Thoracic aorta (tissue), 2 donors: ENCODE data around the gene WDR62. TPM values are rescaled to one million over a fixed set of nuclear protein-coding genes. Genes with fewer than 3 reads are reported as not detected.

Experiments
- ATAC-seq: fragments of 150-250 bp; one replicate; pipeline ENCODE4 v1.8.0; 2017; ENCODE audit warnings: low read depth; ENCODE audit not compliant: insufficient number of reproducible peaks, low FRiP score
- DNase-seq: peaks from one replicate; pipeline ENCODE4 v3.0.0-alpha.2; 2020; ENCODE audit warnings: low spot score
- H3K27ac ChIP-seq, 2 donors: fragments of 200-600 bp; sonication (generic); 1 replicate in 1 of 2; 2 replicates in 1 of 2; pipeline ENCODE4 v1.5.1; 2016; ENCODE audit warnings: mild to moderate bottlenecking in 2 of 2, moderate library complexity in 2 of 2
- H3K27me3 ChIP-seq: fragments of 200-600 bp; sonication (generic); replicated peaks from 2 replicates; pipeline ENCODE4 v1.6.0; 2016; ENCODE audit warnings: mild to moderate bottlenecking; ENCODE audit not compliant: insufficient read depth
- H3K36me3 ChIP-seq: fragments of 200-600 bp; sonication (generic); one replicate; pipeline ENCODE4 v1.5.1; 2016
- H3K4me1 ChIP-seq, 2 donors: fragments of 200-600 bp; sonication (generic); 1 replicate in 1 of 2; 2 replicates in 1 of 2; pipeline versions ENCODE4 v1.5.1 to v1.6.0; 2016; ENCODE audit warnings: low read depth in 2 of 2, mild to moderate bottlenecking in 1 of 2; ENCODE audit not compliant: control insufficient read depth in 1 of 2
- H3K4me3 ChIP-seq: fragments of 200-600 bp; sonication (generic); 2 replicates; pipeline ENCODE4 v1.5.1; 2016; ENCODE audit warnings: mild to moderate bottlenecking
- H3K9me3 ChIP-seq: fragments of 200-600 bp; sonication (generic); 2 replicates; pipeline ENCODE4 v1.5.1; 2016
- total RNA-seq, 2 donors: library from RNA; depleted of rRNA; stranded (reverse); fragments of >200 nt; gene quantifications; one replicate each; pipeline versions ENCODE4 v1.1.0 to v1.2.3, GENCODE V29; 2016
- TF ChIP-seq, protein P1 (sequence below): fragments of 200-600 bp; sonication (generic); IDR thresholded peaks from one replicate; pipeline ENCODE4 v1.5.1; 2019; ENCODE audit warnings: antibody characterized with exemption

WDR62 gene
- total RNA-seq, 2 donors from 2014 or later: 0.99 to 1.2 TPM

DNA sequence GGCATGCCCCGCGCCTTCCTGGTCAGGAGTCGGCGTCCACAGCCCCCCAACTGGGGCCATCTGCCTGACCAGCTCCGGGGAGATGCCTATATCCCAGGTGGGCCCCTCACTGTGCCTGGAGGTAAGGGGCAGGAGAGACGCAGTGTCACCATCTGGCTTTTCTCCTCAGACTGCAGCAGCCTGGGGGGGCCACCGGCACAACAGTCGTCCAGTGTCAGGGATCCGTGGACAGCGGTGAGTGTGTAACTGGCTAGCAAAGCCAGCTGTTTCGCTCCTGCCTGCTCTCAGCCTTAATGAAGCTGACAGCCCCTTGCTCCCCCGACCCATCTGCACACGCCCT lies 56.5 kb downstream of the WDR62 start:
- Histone ChIP-seq H3K36me3 (peaks cover 12% of the 10 kb centered on the region), H3K4me1 (peaks cover 12 to 17% of the 10 kb centered on the region in 2 donors), H3K27ac (no peak overlapping the region), H3K9me3 (no peaks in the 10 kb centered on the region), H3K27me3 (no peaks in the 10 kb centered on the region), H3K4me3 (no peak overlapping the region)
- ATAC-seq (no peak), DNase-seq (no peak)
- TF ChIP-seq, protein P1, sequence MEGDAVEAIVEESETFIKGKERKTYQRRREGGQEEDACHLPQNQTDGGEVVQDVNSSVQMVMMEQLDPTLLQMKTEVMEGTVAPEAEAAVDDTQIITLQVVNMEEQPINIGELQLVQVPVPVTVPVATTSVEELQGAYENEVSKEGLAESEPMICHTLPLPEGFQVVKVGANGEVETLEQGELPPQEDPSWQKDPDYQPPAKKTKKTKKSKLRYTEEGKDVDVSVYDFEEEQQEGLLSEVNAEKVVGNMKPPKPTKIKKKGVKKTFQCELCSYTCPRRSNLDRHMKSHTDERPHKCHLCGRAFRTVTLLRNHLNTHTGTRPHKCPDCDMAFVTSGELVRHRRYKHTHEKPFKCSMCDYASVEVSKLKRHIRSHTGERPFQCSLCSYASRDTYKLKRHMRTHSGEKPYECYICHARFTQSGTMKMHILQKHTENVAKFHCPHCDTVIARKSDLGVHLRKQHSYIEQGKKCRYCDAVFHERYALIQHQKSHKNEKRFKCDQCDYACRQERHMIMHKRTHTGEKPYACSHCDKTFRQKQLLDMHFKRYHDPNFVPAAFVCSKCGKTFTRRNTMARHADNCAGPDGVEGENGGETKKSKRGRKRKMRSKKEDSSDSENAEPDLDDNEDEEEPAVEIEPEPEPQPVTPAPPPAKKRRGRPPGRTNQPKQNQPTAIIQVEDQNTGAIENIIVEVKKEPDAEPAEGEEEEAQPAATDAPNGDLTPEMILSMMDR: no peak

- H3K27me3 ChIP-seq: no peaks in the 10 kb centered on the region
- H3K4me3 ChIP-seq: no peak overlapping the region
- no peaks in the 10 kb centered on the region for H3K9me3 ChIP-seq
- no peak overlapping the region for H3K27ac ChIP-seq
- H3K4me1 ChIP-seq: peaks cover 18 to 30% of the 10 kb centered on the region in 2 donors
- TF ChIP-seq, protein P1: no peak
- ATAC-seq (no peak), DNase-seq (no peak)
- peaks cover 6% of the 10 kb centered on the region for H3K36me3 ChIP-seq
Measured at GRCh38 chr19:36112678-36113077, 58.0 kb downstream of the WDR62 start.

GRCh38 chr19:36113425-36113824 lies 58.7 kb downstream of the WDR62 start:
- peaks cover 6% of the 10 kb centered on the region for H3K36me3 ChIP-seq
- no peaks in the 10 kb centered on the region for H3K9me3 ChIP-seq
- no peak for ATAC-seq
- no peak for DNase-seq
- TF ChIP-seq, protein P1: no peak
- no peak overlapping the region for H3K27ac ChIP-seq
- H3K4me1 ChIP-seq: peaks cover 18 to 30% of the 10 kb centered on the region in 2 donors
- H3K4me3 ChIP-seq: peak overlapping the region; percentile 92
- H3K27me3 ChIP-seq: no peaks in the 10 kb centered on the region

DNA sequence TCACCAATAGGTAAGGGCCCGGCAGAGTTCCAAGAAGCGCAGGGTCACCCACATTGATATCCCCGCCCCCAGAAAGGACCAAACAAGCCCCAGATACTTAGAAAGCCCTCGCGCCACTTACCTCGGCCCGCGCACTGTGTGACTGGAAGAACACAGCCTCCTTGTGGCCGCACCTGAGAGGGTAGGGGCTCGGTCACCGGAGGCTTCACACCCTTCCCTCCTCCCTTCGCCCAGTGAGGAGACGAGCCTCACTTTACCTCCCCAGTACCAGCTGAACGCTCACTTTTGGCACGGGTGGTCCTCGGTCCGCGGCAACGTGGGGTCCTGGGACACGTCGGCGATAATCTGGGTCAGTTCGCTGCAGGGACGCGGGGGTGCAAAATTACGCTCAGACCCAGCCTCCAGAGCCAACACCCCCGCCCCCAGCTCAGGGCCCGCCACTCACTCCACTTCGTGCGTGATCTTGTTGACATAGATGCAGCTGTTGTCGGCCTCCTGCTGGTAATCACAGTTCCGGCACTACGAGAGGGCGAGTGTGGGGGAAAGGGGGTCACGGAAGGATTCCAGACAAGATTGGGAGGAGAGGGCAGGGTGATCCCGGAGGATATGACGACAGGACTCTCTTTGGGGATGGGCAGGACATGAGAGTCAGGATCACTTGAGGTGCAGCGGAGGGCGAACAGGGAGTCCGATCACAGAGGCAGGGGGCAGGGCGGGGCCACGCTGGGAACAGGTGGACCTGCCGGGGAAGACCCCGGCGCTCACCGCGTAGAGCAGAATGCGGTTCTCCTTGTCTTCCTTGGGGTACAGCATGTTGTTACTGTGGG lies 59.4 kb downstream of the WDR62 start:
- H3K4me1 ChIP-seq: peaks cover 18 to 30% of the 10 kb centered on the region in 2 donors
- peak overlapping the region; percentile 55 to 68 for H3K27ac ChIP-seq
- ATAC-seq: no peak
- no peaks in the 10 kb centered on the region for H3K9me3 ChIP-seq
- peaks cover 6% of the 10 kb centered on the region for H3K36me3 ChIP-seq
- TF ChIP-seq, protein P1: no peak
- H3K4me3 ChIP-seq: peak overlapping the region; percentile 92
- DNase-seq: no peak
- no peaks in the 10 kb centered on the region for H3K27me3 ChIP-seq

- TF ChIP-seq, protein P1: no peak
- no peaks in the 10 kb centered on the region for H3K27me3 ChIP-seq
- peaks cover 18 to 30% of the 10 kb centered on the region in 2 donors for H3K4me1 ChIP-seq
- peak within 1 kb of the TSS; percentile 92 for H3K4me3 ChIP-seq
- peak; percentile 100 for ATAC-seq
- DNase-seq: peak; percentile 99
- H3K36me3 ChIP-seq: peaks cover 10% of the 10 kb centered on the region
- H3K27ac ChIP-seq: peak within 1 kb of the TSS; percentile 68 to 86
- H3K9me3 ChIP-seq: no peaks in the 10 kb centered on the region
Measured at GRCh38 chr19:36114721-36115452, 60.2 kb downstream of the WDR62 start, which contains the start of gene POLR2I. Gene POLR2I (minus strand): TSS chr19:36114875. CDS start chr19:36114856, 19 bp downstream.
